Iris pigment epithelial cell (primary cell): ENCODE measurements around the gene HMG20B.

Experiments used
- DNase-seq: peaks from one replicate; pipeline ENCODE4 v3.0.0-alpha.2; 2011; ENCODE audit warnings: low read depth

The HMG20B gene

GRCh38 chr19:3622224-3622623 lies 49.5 kb downstream of the HMG20B start:
- DNase-seq: no peak

DNA sequence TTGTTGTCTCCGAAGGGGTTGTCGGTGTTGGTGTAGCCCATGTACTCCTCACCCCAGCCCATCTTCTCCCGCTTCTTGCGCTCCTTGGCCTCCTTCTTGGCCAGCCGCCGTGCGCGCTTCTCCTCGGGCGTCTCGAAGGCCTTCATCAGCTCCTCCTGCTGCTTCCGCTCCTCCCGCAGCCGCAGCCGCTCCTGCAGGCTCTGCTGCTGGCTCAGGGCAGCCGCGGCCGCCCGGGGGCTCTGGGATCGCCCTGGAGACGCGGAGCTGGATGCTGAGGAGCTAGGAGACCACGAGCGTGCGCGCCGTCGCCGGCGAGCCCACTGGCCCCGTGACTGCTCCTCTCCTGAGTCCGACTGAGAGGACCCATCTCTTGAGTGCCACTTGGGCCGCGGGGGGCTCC lies 51.0 kb downstream of the HMG20B start:
- DNase-seq: no peak

DNA sequence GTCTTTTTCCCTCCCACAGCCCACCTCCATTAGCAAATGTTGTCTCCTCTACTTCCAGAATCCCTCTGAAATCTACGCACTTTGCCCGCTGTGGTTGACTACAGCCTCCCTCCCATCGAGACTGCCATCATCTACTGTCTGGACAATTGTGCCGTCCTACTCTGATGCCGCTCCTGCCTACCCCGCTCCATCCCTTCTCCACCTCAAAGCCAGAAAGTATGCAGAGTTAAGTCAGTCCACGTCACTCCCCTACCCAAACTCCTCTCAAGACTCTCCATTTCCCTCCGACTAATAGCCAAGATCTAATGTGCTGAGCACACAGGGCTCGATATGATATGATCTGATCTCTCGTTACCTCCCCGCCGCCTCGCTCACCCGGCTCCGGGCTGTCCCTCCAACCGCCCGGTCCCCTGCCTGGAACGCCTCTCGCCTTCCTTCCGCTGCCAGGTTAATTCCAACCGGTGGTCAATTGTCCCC lies 53.3 kb downstream of the HMG20B start:
- peak; percentile 12 for DNase-seq

- DNase-seq: peak; percentile 97
Observed at GRCh38 chr19:3626473-3627350, 54.0 kb downstream of the HMG20B start, which contains the start of gene CACTIN. TSS of gene CACTIN (minus strand) at chr19:3626790. CDS start at chr19:3626762, 28 bp downstream.

- DNase-seq: no peak
Observed at GRCh38 chr19:3627351-3627723, 54.6 kb downstream of the HMG20B start.
